Esophagus squamous epithelium (tissue), 4 donors: ENCODE results near the gene TAPT1.

Source experiments
- POLR2A ChIP-seq, 4 donors: fragments of 450-650 bp; IDR thresholded peaks; one replicate each; pipeline ENCODE4 v1.6.1; 2017; ENCODE audit warnings: antibody characterized with exemption in 4 of 4, mild to moderate bottlenecking in 4 of 4, moderate library complexity in 3 of 4
- TF ChIP-seq, protein P1 (sequence below), 6 experiments: fragments of 450-650 bp in 4 of 6; fragments of 200-600 bp in 2 of 6; sonication (generic) in 2 of 6; IDR thresholded peaks; one replicate each; pipeline ENCODE4 v1.5.1; 2016 to 2019; ENCODE audit warnings: antibody characterized with exemption in 6 of 6, mild to moderate bottlenecking in 4 of 6, moderate library complexity in 4 of 6

DNA sequence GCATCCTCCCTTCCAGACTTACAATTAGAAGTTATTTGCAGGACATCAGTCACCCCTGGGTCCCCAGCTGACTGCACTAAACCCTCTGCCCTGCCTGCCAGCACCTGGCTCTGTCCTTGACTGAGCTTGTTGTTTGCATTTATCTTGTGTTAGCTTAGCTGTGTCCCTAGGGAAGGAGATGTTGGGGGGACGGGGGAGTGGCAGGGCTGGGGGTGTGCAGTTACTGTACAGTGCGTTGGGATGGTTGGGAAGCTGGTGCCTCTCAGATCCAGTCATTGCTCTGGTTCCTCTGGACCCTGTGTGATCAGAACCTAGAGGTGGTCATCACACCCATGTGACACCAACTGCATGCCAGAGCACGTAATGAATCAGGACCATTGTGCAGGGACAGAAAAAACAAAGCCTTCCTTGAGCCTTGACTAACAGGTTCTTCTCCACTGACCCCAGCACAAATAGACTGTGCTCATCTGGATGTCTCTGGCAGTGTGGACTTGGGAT is 109.7 kb downstream of the TAPT1 start:
- TF ChIP-seq, protein P1, sequence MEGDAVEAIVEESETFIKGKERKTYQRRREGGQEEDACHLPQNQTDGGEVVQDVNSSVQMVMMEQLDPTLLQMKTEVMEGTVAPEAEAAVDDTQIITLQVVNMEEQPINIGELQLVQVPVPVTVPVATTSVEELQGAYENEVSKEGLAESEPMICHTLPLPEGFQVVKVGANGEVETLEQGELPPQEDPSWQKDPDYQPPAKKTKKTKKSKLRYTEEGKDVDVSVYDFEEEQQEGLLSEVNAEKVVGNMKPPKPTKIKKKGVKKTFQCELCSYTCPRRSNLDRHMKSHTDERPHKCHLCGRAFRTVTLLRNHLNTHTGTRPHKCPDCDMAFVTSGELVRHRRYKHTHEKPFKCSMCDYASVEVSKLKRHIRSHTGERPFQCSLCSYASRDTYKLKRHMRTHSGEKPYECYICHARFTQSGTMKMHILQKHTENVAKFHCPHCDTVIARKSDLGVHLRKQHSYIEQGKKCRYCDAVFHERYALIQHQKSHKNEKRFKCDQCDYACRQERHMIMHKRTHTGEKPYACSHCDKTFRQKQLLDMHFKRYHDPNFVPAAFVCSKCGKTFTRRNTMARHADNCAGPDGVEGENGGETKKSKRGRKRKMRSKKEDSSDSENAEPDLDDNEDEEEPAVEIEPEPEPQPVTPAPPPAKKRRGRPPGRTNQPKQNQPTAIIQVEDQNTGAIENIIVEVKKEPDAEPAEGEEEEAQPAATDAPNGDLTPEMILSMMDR (IDR thresholded peaks at IDR 0.05), result no peak
- no peak for TF ChIP-seq POLR2A (IDR thresholded peaks at IDR 0.05)
